Measurements from ENCODE around the gene GEN1.

The GEN1 gene

DNA sequence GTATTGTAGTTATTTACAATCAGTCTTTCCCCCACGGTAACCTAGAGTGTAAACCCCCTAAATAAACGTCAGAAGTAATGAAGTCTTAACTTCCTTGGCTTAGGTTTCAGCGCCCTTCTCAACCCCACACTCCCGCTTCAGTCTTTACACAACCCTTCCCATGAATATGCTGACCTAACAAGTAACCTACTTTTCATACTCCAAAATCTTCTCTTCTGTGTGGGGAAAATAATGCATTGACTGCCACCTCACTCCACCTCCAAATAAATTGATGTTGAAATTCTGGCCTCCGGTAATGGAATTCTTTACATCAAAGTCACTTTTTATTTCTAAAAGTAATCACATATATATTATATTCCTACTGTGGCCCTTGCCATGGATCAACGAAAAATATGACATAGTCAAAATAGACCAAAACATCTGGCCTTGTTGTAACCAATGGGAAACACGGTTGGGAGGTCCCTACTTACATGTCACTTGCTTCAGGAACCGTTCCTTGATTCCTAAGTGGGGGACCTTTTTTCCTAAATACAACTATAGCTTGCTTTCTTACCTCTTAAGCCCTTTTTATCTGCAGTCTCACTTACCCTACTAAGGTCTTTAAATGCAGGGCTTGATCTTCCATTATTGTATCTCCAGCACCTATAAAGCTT lies 961 bp downstream of the GEN1 start:
- TF ChIP-seq, protein P1, sequence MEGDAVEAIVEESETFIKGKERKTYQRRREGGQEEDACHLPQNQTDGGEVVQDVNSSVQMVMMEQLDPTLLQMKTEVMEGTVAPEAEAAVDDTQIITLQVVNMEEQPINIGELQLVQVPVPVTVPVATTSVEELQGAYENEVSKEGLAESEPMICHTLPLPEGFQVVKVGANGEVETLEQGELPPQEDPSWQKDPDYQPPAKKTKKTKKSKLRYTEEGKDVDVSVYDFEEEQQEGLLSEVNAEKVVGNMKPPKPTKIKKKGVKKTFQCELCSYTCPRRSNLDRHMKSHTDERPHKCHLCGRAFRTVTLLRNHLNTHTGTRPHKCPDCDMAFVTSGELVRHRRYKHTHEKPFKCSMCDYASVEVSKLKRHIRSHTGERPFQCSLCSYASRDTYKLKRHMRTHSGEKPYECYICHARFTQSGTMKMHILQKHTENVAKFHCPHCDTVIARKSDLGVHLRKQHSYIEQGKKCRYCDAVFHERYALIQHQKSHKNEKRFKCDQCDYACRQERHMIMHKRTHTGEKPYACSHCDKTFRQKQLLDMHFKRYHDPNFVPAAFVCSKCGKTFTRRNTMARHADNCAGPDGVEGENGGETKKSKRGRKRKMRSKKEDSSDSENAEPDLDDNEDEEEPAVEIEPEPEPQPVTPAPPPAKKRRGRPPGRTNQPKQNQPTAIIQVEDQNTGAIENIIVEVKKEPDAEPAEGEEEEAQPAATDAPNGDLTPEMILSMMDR (IDR thresholded peaks at IDR 0.05; ENCODE audit: low read depth, low read length), result no peak
- no peak for DNase-seq (ENCODE audit: extremely low read depth, low read depth)

DNA sequence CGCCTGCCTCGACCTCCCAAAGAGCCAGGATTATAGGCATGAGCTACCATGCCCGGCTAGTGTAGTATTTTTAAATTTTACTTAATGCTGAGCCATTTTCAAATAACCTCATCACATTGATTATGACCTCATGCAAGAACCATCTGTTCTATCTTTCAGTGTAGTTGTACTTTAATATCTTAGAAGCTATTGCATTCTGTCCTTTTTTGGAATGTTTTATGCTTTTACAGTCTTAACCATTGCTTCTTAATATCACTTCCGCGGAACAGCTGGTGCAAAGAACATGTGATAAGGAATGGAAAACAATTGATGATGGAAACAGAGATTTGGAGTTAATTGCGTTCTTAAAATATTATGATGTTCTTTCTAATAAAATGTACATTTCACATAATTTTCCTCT lies 2.7 kb downstream of the GEN1 start:
- no peak for DNase-seq (ENCODE audit: extremely low read depth, low read depth)
- TF ChIP-seq, protein P1 (IDR thresholded peaks at IDR 0.05; ENCODE audit: low read depth, low read length), result no peak

DNA sequence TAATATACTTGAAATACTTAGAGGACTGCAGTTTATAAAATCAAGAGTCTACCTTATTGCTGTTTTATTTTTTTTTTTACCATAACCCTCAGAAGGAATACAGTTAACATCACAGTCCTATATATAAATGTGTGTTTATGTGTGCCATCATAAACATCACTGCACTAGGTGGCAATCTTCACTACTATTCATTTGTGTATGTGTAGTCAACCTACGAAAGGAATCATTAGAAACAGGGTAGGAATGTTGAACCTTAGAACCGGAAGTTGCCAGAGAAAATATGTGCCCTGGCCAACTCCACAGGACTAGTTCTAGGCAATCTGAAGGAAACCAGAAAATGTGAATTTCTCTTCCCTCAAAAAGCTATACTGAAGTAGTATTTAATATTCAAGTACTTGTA lies 3.4 kb downstream of the GEN1 start:
- TF ChIP-seq, protein P1 (IDR thresholded peaks at IDR 0.05; ENCODE audit: low read depth, low read length), result no peak

DNA sequence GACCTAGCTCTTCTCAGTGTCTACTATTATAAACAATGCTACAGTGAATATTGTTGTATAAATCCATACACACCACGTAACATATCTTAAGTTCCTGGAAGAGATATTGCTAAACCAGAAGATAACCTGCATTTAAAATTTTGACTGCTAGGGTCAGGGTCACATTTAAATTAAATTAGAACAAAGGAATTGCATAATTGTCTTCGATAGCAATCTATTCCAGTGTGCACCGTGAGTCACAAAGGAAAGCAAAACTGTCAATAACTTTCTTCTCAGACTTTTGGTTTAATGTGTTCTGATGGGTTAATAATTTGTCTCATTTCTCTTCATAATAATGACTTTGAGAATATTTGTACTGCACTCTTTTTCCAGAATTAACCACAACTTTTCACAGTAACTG lies 4.2 kb downstream of the GEN1 start:
- TF ChIP-seq, protein P1 (IDR thresholded peaks at IDR 0.05; ENCODE audit: low read depth, low read length), result no peak
- no peak for DNase-seq (ENCODE audit: extremely low read depth, low read depth)

More for the DNA sequence above, 3.4 kb downstream of the GEN1 start:
- DNase-seq (ENCODE audit: extremely low read depth, low read depth), result no peak

DNA sequence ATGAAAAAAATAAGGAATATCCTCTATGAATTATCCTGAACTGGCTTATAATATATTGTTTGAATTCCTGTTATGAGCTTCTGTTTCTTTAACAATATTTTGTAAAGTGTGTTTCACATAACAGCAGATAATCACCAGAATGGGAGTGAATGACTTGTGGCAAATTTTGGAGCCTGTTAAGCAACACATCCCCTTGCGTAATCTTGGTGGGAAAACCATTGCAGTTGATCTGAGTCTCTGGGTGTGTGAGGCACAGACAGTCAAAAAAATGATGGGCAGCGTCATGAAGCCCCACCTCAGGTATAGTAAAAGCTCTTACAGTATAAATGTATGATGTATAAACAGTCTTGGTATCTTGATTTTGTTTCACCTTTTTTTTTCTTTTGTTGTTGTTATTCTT lies 5.9 kb downstream of the GEN1 start:
- TF ChIP-seq, protein P1 (IDR thresholded peaks at IDR 0.05; ENCODE audit: low read depth, low read length), result no peak
- no peak for DNase-seq (ENCODE audit: extremely low read depth, low read depth)

DNA sequence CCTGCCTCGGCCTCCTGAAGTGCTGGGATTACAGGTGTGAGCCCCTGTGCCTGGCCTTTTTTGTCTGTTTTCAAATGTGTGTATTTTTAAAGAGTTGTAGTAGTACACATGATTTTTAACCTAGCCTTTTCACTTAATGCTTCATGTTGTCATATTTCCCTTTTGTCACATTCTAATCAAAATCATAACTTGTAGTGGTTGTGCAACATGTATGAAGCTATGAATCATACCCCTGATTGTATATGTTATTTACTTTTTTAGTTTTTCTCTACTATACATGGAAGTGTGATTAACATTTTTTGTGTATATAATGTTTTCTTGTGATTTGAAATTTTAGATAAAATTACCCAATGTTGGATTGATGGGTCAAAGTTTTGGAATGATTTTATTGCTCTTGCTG lies 8.5 kb downstream of the GEN1 start:
- TF ChIP-seq, protein P1 (IDR thresholded peaks at IDR 0.05; ENCODE audit: low read depth, low read length), result no peak
- DNase-seq (ENCODE audit: extremely low read depth, low read depth), result no peak

DNA sequence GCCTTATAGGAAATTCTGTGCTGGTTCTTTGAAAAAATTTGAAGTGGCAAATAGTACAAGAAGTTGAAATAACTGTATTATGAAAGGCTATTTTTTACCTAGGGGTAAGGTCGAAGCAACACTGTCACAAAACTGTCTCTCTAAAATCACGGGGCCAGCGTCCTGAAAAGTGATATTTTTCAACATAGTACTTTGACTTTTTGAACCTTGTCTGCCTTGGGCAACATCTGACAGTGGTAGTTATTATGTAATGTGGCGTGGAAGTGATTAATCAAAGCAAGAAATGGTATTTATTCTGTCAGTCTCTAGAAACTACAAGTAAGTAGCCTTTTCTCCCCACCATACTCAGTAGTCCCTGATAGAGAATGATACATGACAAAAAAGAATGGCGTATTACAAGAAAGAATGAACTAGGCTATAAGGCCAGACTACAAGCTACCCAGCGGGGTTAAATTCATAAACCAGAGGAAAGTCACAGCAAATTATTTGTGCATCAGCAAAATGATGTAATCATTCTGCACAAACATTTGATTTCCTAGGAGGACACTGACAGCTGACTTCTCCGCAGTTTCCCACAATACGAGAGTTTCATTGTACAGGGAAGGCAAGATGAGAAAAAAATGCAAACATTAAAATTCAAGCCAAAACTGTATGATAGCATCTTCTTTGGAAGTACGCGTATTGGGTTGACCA lies 9.8 kb downstream of the GEN1 start:
- no peak for DNase-seq (ENCODE audit: extremely low read depth, low read depth)
- TF ChIP-seq, protein P1 (IDR thresholded peaks at IDR 0.05; ENCODE audit: low read depth, low read length), result no peak

All from AG09319 (cell line).